Astrocyte (in vitro differentiated cells and primary cell): Measurements from ENCODE around the gene MEIOSIN. TPM values are rescaled to one million over a fixed set of nuclear protein-coding genes. Genes with fewer than 3 reads are reported as not detected.

ENCODE experiments used
- DNase-seq: peaks from one replicate; pipeline ENCODE4 v3.0.0-alpha.2; 2010; ENCODE audit warnings: low read depth
- FAIRE-seq: peaks from 2 replicates; lab custom pipeline; 2011; peaks lifted over from hg19 to GRCh38; lab: Jason Lieb, UNC
- H2AFZ ChIP-seq: 2 replicates; pipeline ENCODE4 v1.6.0; 2012; ENCODE audit warnings: low read depth, low read length, inconsistent platforms
- H3K27ac ChIP-seq: 2 replicates; pipeline ENCODE4 v1.5.1; 2011; ENCODE audit warnings: low read depth, low read length, inconsistent platforms
- H3K27me3 ChIP-seq: 2 replicates; pipeline ENCODE4 v1.6.0; 2011; ENCODE audit warnings: low read length, inconsistent platforms; ENCODE audit not compliant: insufficient read depth
- H3K36me3 ChIP-seq: 2 replicates; pipeline ENCODE4 v1.5.1; 2011; ENCODE audit warnings: low read length, inconsistent platforms; ENCODE audit not compliant: insufficient read depth
- H3K4me1 ChIP-seq: 2 replicates; pipeline ENCODE4 v1.5.1; 2011; ENCODE audit warnings: low read length, inconsistent platforms; ENCODE audit not compliant: insufficient read depth
- H3K4me2 ChIP-seq: 2 replicates; pipeline ENCODE4 v1.6.0; 2012; ENCODE audit warnings: low read length, inconsistent platforms
- H3K4me3 ChIP-seq: 2 replicates; pipeline ENCODE4 v1.5.1; 2011; ENCODE audit warnings: low read depth, mild to moderate bottlenecking, low read length, inconsistent platforms; ENCODE audit not compliant: insufficient read depth
- H3K79me2 ChIP-seq: 2 replicates; pipeline ENCODE4 v1.6.0; 2012; ENCODE audit warnings: mild to moderate bottlenecking, low read length, inconsistent platforms; ENCODE audit not compliant: insufficient read depth
- H3K9ac ChIP-seq: 2 replicates; pipeline ENCODE4 v1.6.0; 2012; ENCODE audit warnings: mild to moderate bottlenecking, low read length, inconsistent platforms
- H3K9me3 ChIP-seq: 2 replicates; pipeline ENCODE4 v1.5.1; 2012; ENCODE audit warnings: low read depth, mild to moderate bottlenecking, low read length, inconsistent platforms; ENCODE audit not compliant: insufficient read depth
- H4K20me1 ChIP-seq: 2 replicates; pipeline ENCODE4 v1.6.0; 2012; ENCODE audit warnings: low read length, inconsistent platforms; ENCODE audit not compliant: insufficient read depth
- H3K27ac Mint-ChIP-seq: one replicate; pipeline ENCODE4 v1.8.0; 2021; ENCODE audit warnings: mild to moderate bottlenecking, mixed read lengths; ENCODE audit not compliant: unreplicated experiment
- H3K27me3 Mint-ChIP-seq: one replicate; pipeline ENCODE4 v1.8.0; 2021; ENCODE audit warnings: low read depth, mixed read lengths; ENCODE audit not compliant: unreplicated experiment
- H3K36me3 Mint-ChIP-seq: one replicate; pipeline ENCODE4 v1.8.0; 2021; ENCODE audit warnings: low read depth, mixed read lengths; ENCODE audit not compliant: unreplicated experiment
- H3K4me1 Mint-ChIP-seq: one replicate; pipeline ENCODE4 v1.8.0; 2021; ENCODE audit warnings: low read depth, mixed read lengths; ENCODE audit not compliant: unreplicated experiment
- H3K4me3 Mint-ChIP-seq: one replicate; pipeline ENCODE4 v1.8.0; 2021; ENCODE audit warnings: mild to moderate bottlenecking, moderate library complexity, mixed read lengths; ENCODE audit not compliant: unreplicated experiment
- H3K9me3 Mint-ChIP-seq: one replicate; pipeline ENCODE4 v1.8.0; 2021; ENCODE audit warnings: mild to moderate bottlenecking, mixed read lengths; ENCODE audit not compliant: unreplicated experiment
- EZH2 ChIP-seq: IDR thresholded peaks from 2 replicates; pipeline ENCODE4 v1.6.1; 2012; ENCODE audit warnings: mild to moderate bottlenecking, low read length, inconsistent platforms; ENCODE audit not compliant: insufficient read depth
- total RNA-seq: library from RNA; stranded (reverse); gene quantifications from 2 replicates; pipeline ENCODE4 v1.2.1, GENCODE V29; 2021
- TF ChIP-seq, protein P1 (sequence below): IDR thresholded peaks from 2 replicates; pipeline ENCODE4 v1.5.1; 2011; ENCODE audit warnings: low read depth, mild to moderate bottlenecking, inconsistent platforms, low read length, moderate library complexity; ENCODE audit not compliant: insufficient read depth

MEIOSIN gene
- total RNA-seq, 1 donor from 2014 or later = not detected

GRCh38 chr19:45767410-45767880, 34.2 kb downstream of the MEIOSIN start:
- FAIRE-seq (no peak), DNase-seq (peak; percentile 81)
- H3K27me3 ChIP-seq = no peaks in the 10 kb centered on the region
- peak overlapping the region; percentile 80 for H3K27ac Mint-ChIP-seq
- H3K36me3 Mint-ChIP-seq = peaks cover 3% of the 10 kb centered on the region
- peak overlapping the region; percentile 96 for H3K9ac ChIP-seq
- H3K4me1 ChIP-seq = peaks cover 37% of the 10 kb centered on the region
- TF ChIP-seq EZH2 = no peak
- TF ChIP-seq, protein P1, sequence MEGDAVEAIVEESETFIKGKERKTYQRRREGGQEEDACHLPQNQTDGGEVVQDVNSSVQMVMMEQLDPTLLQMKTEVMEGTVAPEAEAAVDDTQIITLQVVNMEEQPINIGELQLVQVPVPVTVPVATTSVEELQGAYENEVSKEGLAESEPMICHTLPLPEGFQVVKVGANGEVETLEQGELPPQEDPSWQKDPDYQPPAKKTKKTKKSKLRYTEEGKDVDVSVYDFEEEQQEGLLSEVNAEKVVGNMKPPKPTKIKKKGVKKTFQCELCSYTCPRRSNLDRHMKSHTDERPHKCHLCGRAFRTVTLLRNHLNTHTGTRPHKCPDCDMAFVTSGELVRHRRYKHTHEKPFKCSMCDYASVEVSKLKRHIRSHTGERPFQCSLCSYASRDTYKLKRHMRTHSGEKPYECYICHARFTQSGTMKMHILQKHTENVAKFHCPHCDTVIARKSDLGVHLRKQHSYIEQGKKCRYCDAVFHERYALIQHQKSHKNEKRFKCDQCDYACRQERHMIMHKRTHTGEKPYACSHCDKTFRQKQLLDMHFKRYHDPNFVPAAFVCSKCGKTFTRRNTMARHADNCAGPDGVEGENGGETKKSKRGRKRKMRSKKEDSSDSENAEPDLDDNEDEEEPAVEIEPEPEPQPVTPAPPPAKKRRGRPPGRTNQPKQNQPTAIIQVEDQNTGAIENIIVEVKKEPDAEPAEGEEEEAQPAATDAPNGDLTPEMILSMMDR = no peak
- H3K36me3 ChIP-seq = no peaks in the 10 kb centered on the region
- no peaks in the 10 kb centered on the region for H3K27me3 Mint-ChIP-seq
- peak overlapping the region; percentile 43 for H2AFZ ChIP-seq
- H3K4me1 Mint-ChIP-seq = peaks cover 17% of the 10 kb centered on the region
- H3K4me2 ChIP-seq = peak overlapping the region; percentile 100
- H3K4me3 ChIP-seq = peak overlapping the region; percentile 85
- H4K20me1 ChIP-seq = peaks cover 19% of the 10 kb centered on the region
- peaks cover 12% of the 10 kb centered on the region for H3K79me2 ChIP-seq
- no peaks in the 10 kb centered on the region for H3K9me3 ChIP-seq
- no peaks in the 10 kb centered on the region for H3K9me3 Mint-ChIP-seq
- H3K4me3 Mint-ChIP-seq = peak overlapping the region; percentile 87
- peak overlapping the region; percentile 95 for H3K27ac ChIP-seq

- H3K4me1 ChIP-seq = peaks cover 37% of the 10 kb centered on the region
- H3K36me3 ChIP-seq = peaks cover 2% of the 10 kb centered on the region
- peaks cover 24% of the 10 kb centered on the region for H4K20me1 ChIP-seq
- peaks cover 17% of the 10 kb centered on the region for H3K4me1 Mint-ChIP-seq
- H3K9me3 Mint-ChIP-seq = no peaks in the 10 kb centered on the region
- no peaks in the 10 kb centered on the region for H3K9me3 ChIP-seq
- peaks cover 12% of the 10 kb centered on the region for H3K79me2 ChIP-seq
- FAIRE-seq (no peak), DNase-seq (peak; percentile 65)
- peak overlapping the region; percentile 96 for H3K9ac ChIP-seq
- H3K4me3 Mint-ChIP-seq = peak overlapping the region; percentile 87
- no peaks in the 10 kb centered on the region for H3K27me3 Mint-ChIP-seq
- TF ChIP-seq EZH2 = no peak
- TF ChIP-seq, protein P1 = no peak
- H3K27ac ChIP-seq = peak overlapping the region; percentile 95
- H3K36me3 Mint-ChIP-seq = peaks cover 3% of the 10 kb centered on the region
- peak overlapping the region; percentile 85 for H3K4me3 ChIP-seq
- H3K27me3 ChIP-seq = no peaks in the 10 kb centered on the region
- peak overlapping the region; percentile 53 for H2AFZ ChIP-seq
- peak overlapping the region; percentile 100 for H3K4me2 ChIP-seq
- H3K27ac Mint-ChIP-seq = peak overlapping the region; percentile 66
Observed at GRCh38 chr19:45767881-45768654, 34.8 kb downstream of the MEIOSIN start.

DNA sequence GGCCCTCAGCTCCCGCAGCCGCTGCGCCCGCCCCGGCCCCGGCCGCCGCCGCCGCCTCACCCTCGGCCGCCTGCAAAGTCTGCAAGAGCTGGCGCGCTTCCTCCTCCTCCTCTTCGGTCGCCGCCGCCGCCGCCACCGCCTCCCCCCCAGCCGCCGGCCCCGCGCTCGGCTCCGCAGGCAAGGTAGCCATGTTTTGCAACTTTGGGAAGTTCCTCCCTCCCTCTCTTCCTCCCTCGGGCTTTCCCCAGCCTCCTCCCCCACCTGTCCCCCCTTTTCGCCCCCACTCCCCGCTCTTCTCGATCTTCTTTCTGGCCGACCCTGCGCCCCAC, 35.4 kb downstream of the MEIOSIN start:
- no peaks in the 10 kb centered on the region for H3K27me3 ChIP-seq
- H3K9me3 ChIP-seq = no peaks in the 10 kb centered on the region
- TF ChIP-seq EZH2 = no peak
- TF ChIP-seq, protein P1 = no peak
- peak overlapping the region; percentile 96 for H3K9ac ChIP-seq
- peak overlapping the region; percentile 76 for H2AFZ ChIP-seq
- Mint-ChIP-seq H3K27me3 (no peaks in the 10 kb centered on the region), H3K4me1 (peaks cover 17% of the 10 kb centered on the region), H3K9me3 (no peaks in the 10 kb centered on the region), H3K27ac (peak overlapping the region; percentile 93), H3K4me3 (peak overlapping the region; percentile 88), H3K36me3 (peaks cover 3% of the 10 kb centered on the region)
- H3K4me3 ChIP-seq = peak overlapping the region; percentile 85
- peaks cover 37% of the 10 kb centered on the region for H3K4me1 ChIP-seq
- FAIRE-seq (no peak), DNase-seq (no peak)
- peak overlapping the region; percentile 95 for H3K27ac ChIP-seq
- peaks cover 6% of the 10 kb centered on the region for H3K36me3 ChIP-seq
- peak overlapping the region; percentile 100 for H3K4me2 ChIP-seq
- H3K79me2 ChIP-seq = peaks cover 12% of the 10 kb centered on the region
- H4K20me1 ChIP-seq = peaks cover 28% of the 10 kb centered on the region
